GM12878 (cell line): ENCODE data around the gene RASAL2. TPM values are rescaled to one million over a fixed set of nuclear protein-coding genes. Genes with fewer than 3 reads are reported as not detected.

Experiments
- ATAC-seq: fragments of 200-7000 bp; cut with Tn5 transposase; 3 replicates; pipeline ENCODE4 v1.9.1; 2020; ENCODE audit warnings: mild to moderate bottlenecking, moderate library complexity
- BruUV-seq: library from RNA; stranded (reverse); fragments of 400-500 nt; replicated peaks from 2 replicates; lab custom pipeline; 2021; lab: Mats Ljungman, UMichigan
- CTCF ChIA-PET: fragments of 300-600 bp; sonication (Branson Sonifier 250); formaldehyde crosslinking; extraction: SDS; loops from one replicate; lab custom pipeline; 2021; ENCODE audit warnings: inconsistent platforms; lab: Yijun Ruan, JAX
- POLR2A ChIA-PET: fragments of 350-600 bp; formaldehyde crosslinking; extraction: SDS; loops from one replicate; lab custom pipeline; 2021; ENCODE audit warnings: inconsistent platforms; lab: Charles Lee
- RAD21 ChIA-PET: fragments of 300-600 bp; sonication (Branson Sonifier 250); formaldehyde crosslinking; loops from one replicate; lab custom pipeline; 2023; ENCODE audit warnings: antibody characterized with exemption; ENCODE audit not compliant: unreplicated experiment; lab: Charles Lee
- SMC1A ChIA-PET: fragments of 300-600 bp; sonication (Branson Sonifier 250); formaldehyde crosslinking; loops from one replicate; lab custom pipeline; 2023; ENCODE audit not compliant: unreplicated experiment, uncharacterized antibody; lab: Charles Lee
- DNase-seq: peaks from one replicate; pipeline ENCODE4 v3.0.0-alpha.2; 2011; ENCODE audit warnings: low read depth, low spot score
- FAIRE-seq: peaks from 3 replicates; lab custom pipeline; 2011; peaks lifted over from hg19 to GRCh38; lab: Jason Lieb, UNC
- H2AFZ ChIP-seq: 2 replicates; pipeline ENCODE4 v1.6.0; 2011; ENCODE audit warnings: low read depth, low read length, control low read depth; ENCODE audit not compliant: control insufficient read depth
- H3K27ac ChIP-seq: 2 replicates; pipeline ENCODE4 v1.5.1; 2011; ENCODE audit warnings: control low read depth; ENCODE audit not compliant: control insufficient read depth, insufficient read depth
- H3K27me3 ChIP-seq, 2 experiments: replicated peaks in 1 of 2; 2 replicates each; pipeline versions ENCODE4 v1.6.0 to v1.6.1; 2011; ENCODE audit warnings: low read length in 1 of 2; ENCODE audit not compliant: control insufficient read depth in 2 of 2, insufficient read depth in 2 of 2
- H3K36me3 ChIP-seq, 2 experiments: 2 replicates each; pipeline ENCODE4 v1.5.1; 2011; ENCODE audit warnings: low read length in 1 of 2; ENCODE audit not compliant: control insufficient read depth in 2 of 2, insufficient read depth in 2 of 2
- H3K4me1 ChIP-seq: 2 replicates; pipeline ENCODE4 v1.6.1; 2011; ENCODE audit warnings: mild to moderate bottlenecking, low read length, moderate library complexity, mixed read lengths; ENCODE audit not compliant: control insufficient read depth, insufficient read depth
- H3K4me2 ChIP-seq: 2 replicates; pipeline ENCODE4 v1.6.0; 2011; ENCODE audit warnings: control low read depth; ENCODE audit not compliant: control insufficient read depth, insufficient read depth
- H3K4me3 ChIP-seq: fragments of 200-600 bp; sonication (generic); 2 replicates; pipeline ENCODE4 v1.5.1; 2016
- H3K79me2 ChIP-seq: 2 replicates; pipeline ENCODE4 v1.6.0; 2011; ENCODE audit warnings: low read length; ENCODE audit not compliant: control insufficient read depth, insufficient read depth
- H3K9ac ChIP-seq: 2 replicates; pipeline ENCODE4 v1.8.0; 2011; ENCODE audit warnings: low read length, control low read depth, mixed read lengths; ENCODE audit not compliant: control insufficient read depth, insufficient read depth
- H3K9me3 ChIP-seq: replicated peaks from 3 replicates; pipeline ENCODE4 v1.5.1; 2011; ENCODE audit warnings: mild to moderate bottlenecking, low read length; ENCODE audit not compliant: control insufficient read depth, insufficient read depth
- H4K20me1 ChIP-seq: 2 replicates; pipeline ENCODE4 v1.6.0; 2011; ENCODE audit not compliant: control insufficient read depth, insufficient read depth
- EGR1 ChIP-seq, 2 experiments: IDR thresholded peaks; 1 replicate in 1 of 2; 2 replicates in 1 of 2; pipeline ENCODE4 v1.6.1; 2011 to 2012; ENCODE audit warnings: low read depth in 2 of 2, low read length in 2 of 2, borderline replicate concordance in 1 of 2, mild to moderate bottlenecking in 1 of 2, moderate library complexity in 1 of 2
- JUND ChIP-seq: IDR thresholded peaks from 2 replicates; pipeline ENCODE4 v1.6.1; 2012; ENCODE audit warnings: low read depth, mild to moderate bottlenecking, low read length, improper control_type of control experiment, moderate library complexity
- KLF5 ChIP-seq: fragments of 450-650 bp; IDR thresholded peaks from 2 replicates; pipeline ENCODE4 v1.6.1; 2014; ENCODE audit warnings: mild to moderate bottlenecking; ENCODE audit not compliant: partially characterized antibody
- LARP7 ChIP-seq: fragments of 450-650 bp; IDR thresholded peaks from 2 replicates; pipeline ENCODE4 v1.6.1; 2017; ENCODE audit warnings: mild to moderate bottlenecking
- MYC ChIP-seq: IDR thresholded peaks from 2 replicates; pipeline ENCODE4 v1.6.1; 2011; ENCODE audit warnings: mild to moderate bottlenecking, low read length, moderate library complexity, inconsistent platforms; ENCODE audit not compliant: insufficient read depth, insufficient replicate concordance, insufficient read length, severe bottlenecking
- NBN ChIP-seq: fragments of 450-650 bp; IDR thresholded peaks from 2 replicates; pipeline ENCODE4 v1.6.1; 2016
- PML ChIP-seq: IDR thresholded peaks from 2 replicates; pipeline ENCODE4 v1.6.1; 2012; ENCODE audit warnings: low read length, inconsistent platforms
- POLR2AphosphoS5 ChIP-seq: IDR thresholded peaks from 2 replicates; pipeline ENCODE4 v1.6.1; 2011; ENCODE audit warnings: mild to moderate bottlenecking, low read length, inconsistent platforms
- RUNX3 ChIP-seq: IDR thresholded peaks from 2 replicates; pipeline ENCODE4 v1.6.1; 2012; ENCODE audit warnings: low read length, inconsistent platforms
- TAF1 ChIP-seq: IDR thresholded peaks from 2 replicates; pipeline ENCODE4 v1.6.1; 2011; ENCODE audit warnings: mild to moderate bottlenecking, low read depth, low read length, borderline replicate concordance
- WGBS: methylation state at CpG from one replicate; pipeline ENCODE4 v1.1.6; 2016; ENCODE audit warnings: low lambda C conversion rate; ENCODE audit not compliant: insufficient replicate concordance, insufficient coverage; ENCODE audit errors: missing lambda C conversion rate; 5-methylcytosine and 5-hydroxymethylcytosine counted together
- in situ Hi-C: fragments of 300-500 bp; cut with MboI; formaldehyde crosslinking; loops from 9 replicates; pipeline ENCODE4 v1.14.3; 2018; ENCODE audit warnings: mixed read lengths
- intact Hi-C: fragments of 100-400 bp; cut with micrococcal nuclease; formaldehyde crosslinking; loops from one replicate; pipeline ENCODE4 v1.14.2; 2022; ENCODE audit not compliant: unreplicated experiment
- polyA plus RNA-seq, 11 experiments: library from polyadenylated mRNA; depleted of rRNA in 4 of 11; unstranded in 6 of 11; stranded (reverse) in 5 of 11; fragments of >200 nt; fragmentation: Nextera tagmentation in 4 of 11; fragmentation: Illumina TruSeq in 1 of 11; extraction: Ambion mirVana in 4 of 11; extraction: Trizol in 1 of 11; gene quantifications; 1 replicate in 1 of 11; 2 replicates in 10 of 11; pipeline versions ENCODE4 v1.2.1 to v1.2.3, GENCODE V29; 2011 to 2016; ENCODE audit warnings: inconsistent platforms in 2 of 11, missing spikeins in 2 of 11, low read depth in 1 of 11
- total RNA-seq, 4 experiments: library from RNA; depleted of rRNA in 3 of 4; stranded (reverse); fragments of >200 nt in 3 of 4; fragmentation: Illumina TruSeq in 1 of 4; extraction: Trizol in 1 of 4; gene quantifications; 2 replicates each; pipeline versions ENCODE4 v1.2.1 to v1.2.3, GENCODE V29; 2013 to 2021

Gene RASAL2
- total and polyA plus RNA-seq, 10 of the 15 experiments (the other 5 are each of a cell fraction or from before 2014, with no cell fraction given) = 0.02 to 6.9 (median 0.17) TPM; not detected in 1

GRCh38 chr1:178486100-178487069 lies 392.5 kb downstream of the RASAL2 start:
- Histone ChIP-seq H3K4me1 (no peaks in the 10 kb centered on the region), H3K36me3 (no peaks in the 10 kb centered on the region), H3K9me3 (no peaks in the 10 kb centered on the region), H3K9ac (no peak overlapping the region), H3K27me3 (peaks cover 2 to 5% of the 10 kb centered on the region in 2 experiments; a peak in 3 of 4 replicates), H4K20me1 (no peaks in the 10 kb centered on the region), H3K4me2 (no peak overlapping the region), H3K79me2 (no peaks in the 10 kb centered on the region), H3K27ac (no peak overlapping the region)
- intact Hi-C loops (no loop called here), in situ Hi-C loops (no loop called here)
- ChIA-PET POLR2A (no interaction called here), CTCF (interaction anchor here (1.5 kb wide), 1 partner anchor 15 kb away, joined by 6 read pairs; no protein-coding TSS in a partner anchor), RAD21 (no interaction called here), SMC1A (no interaction called here)
- BruUV-seq = no TSS peak
- ATAC-seq (peak; percentile 45), FAIRE-seq (no peak)
- WGBS = 32% methylated on average over 48 of the region's 54 CpGs
- TF ChIP-seq TAF1 (no peak), LARP7 (no peak), EGR1 (IDR thresholded peaks at IDR 0.05; ENCODE audit: borderline replicate concordance in 1 of 2, low read depth in 2 of 2, low read length in 2 of 2) (no peak), JUND (no peak), NBN (no peak), MYC (no peak), KLF5 (no peak), POLR2AphosphoS5 (no peak), PML (no peak), RUNX3 (no peak)
- TF ChIP-seq, all 136 proteins: peak for 0
- DNase-seq = no peak
- no peak overlapping the region for H2AFZ ChIP-seq
- no peak overlapping the region for H3K4me3 ChIP-seq
